Stimulated activated naive CD8-positive, alpha-beta T cell treated with anti-CD3 and anti-CD28 coated beads, Interleukin-15, amount 100 ng/mL, for 72 hours (primary cell): ENCODE data around the gene CDK5R2.

Experiments
- ATAC-seq: fragments of 150-1000 bp; cut with Tn5 transposase; 2 replicates; pipeline ENCODE4 v1.10.0; 2021; ENCODE audit warnings: mild to moderate bottlenecking, moderate library complexity
- DNase-seq, 2 donors: peaks; one replicate each; pipeline ENCODE4 v3.0.0; 2021 to 2022
- H3K27ac Mint-ChIP-seq, 2 donors: one replicate each; pipeline ENCODE4 v1.8.0; 2022; ENCODE audit warnings: mild to moderate bottlenecking in 2 of 2, mixed read lengths in 2 of 2, moderate library complexity in 2 of 2
- H3K27me3 Mint-ChIP-seq: one replicate; pipeline ENCODE4 v1.8.0; 2022; ENCODE audit warnings: mixed read lengths
- H3K4me1 Mint-ChIP-seq: one replicate; pipeline ENCODE4 v1.8.0; 2022; ENCODE audit warnings: mild to moderate bottlenecking, mixed read lengths
- H3K4me3 Mint-ChIP-seq, 2 donors: one replicate each; pipeline ENCODE4 v1.8.0; 2022; ENCODE audit warnings: mild to moderate bottlenecking in 2 of 2, mixed read lengths in 2 of 2, moderate library complexity in 1 of 2
- H3K9me3 Mint-ChIP-seq, 2 donors: one replicate each; pipeline ENCODE4 v1.8.0; 2022; ENCODE audit warnings: mixed read lengths in 2 of 2

Gene CDK5R2

DNA sequence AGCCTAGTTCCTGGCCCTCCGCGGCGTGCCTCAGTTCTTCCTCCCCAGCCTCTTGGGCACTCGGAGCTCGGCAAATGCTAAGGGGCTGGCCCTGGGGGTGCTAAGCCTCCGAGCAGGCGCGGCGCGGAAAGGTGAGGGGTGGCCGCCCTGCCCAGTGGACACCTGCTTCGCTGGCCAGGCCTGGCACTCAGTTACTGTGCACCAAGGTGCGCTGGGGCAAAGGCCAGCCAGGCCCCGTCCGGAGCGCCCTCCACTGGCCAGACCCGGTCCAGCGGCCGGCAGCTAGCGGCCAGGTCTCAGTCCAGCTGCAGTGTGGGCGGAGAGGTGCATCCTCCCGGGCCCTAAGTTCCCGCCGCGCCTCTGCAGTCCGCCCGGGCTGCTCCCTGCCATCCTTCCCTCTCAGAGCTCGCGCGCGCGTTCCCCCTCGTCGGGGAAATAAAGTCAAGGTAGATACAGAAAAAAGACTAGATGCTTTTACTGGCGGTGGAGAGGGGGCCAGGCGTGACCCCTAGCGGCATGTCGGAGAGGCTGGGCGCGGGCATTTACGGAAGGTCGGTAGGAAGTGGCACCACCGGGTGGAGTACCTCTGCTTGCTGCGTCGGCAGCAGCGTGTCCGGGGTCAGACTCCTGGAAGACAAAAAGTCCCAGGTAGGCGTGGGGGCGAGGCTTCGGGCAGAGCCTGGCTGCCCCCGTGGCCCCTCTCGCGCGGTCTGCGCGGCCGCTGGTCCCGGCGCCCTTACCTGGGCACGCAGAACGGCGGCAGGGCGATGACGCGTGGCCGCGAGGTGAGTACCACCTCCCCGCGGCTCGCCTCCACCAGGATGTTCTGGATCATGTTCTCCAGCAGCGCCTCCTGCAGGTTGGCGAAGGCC is 43.2 kb downstream of the CDK5R2 start:
- H3K9me3 Mint-ChIP-seq: no peaks in the 10 kb centered on the region
- no peak overlapping the region for H3K27ac Mint-ChIP-seq
- peak overlapping the region; percentile 73 to 79 for H3K4me3 Mint-ChIP-seq
- DNase-seq: peak; percentile 55 to 62
- ATAC-seq: peak; percentile 51
- peaks cover 100% of the 10 kb centered on the region for H3K27me3 Mint-ChIP-seq
- H3K4me1 Mint-ChIP-seq: peaks cover 21% of the 10 kb centered on the region

DNA sequence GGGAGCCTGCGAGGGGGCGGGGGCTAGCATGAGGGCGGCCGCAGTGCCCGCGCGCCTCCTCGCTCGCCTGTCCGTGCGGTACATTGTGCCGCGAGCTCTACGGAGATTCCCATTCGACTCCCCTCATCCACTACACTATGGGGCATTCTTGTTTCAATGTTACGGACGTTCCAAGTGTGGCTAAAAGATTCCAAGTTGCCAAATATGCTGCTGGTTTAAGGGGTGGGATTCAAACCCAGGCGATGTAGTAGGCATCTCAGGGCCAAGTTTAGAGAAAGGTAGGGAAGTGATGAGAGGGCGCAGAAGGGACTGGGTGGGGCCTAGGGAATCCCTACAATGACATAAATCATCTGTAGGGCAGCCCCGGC is 43.8 kb downstream of the CDK5R2 start:
- H3K27me3 Mint-ChIP-seq: peaks cover 100% of the 10 kb centered on the region
- no peak for ATAC-seq

DNA sequence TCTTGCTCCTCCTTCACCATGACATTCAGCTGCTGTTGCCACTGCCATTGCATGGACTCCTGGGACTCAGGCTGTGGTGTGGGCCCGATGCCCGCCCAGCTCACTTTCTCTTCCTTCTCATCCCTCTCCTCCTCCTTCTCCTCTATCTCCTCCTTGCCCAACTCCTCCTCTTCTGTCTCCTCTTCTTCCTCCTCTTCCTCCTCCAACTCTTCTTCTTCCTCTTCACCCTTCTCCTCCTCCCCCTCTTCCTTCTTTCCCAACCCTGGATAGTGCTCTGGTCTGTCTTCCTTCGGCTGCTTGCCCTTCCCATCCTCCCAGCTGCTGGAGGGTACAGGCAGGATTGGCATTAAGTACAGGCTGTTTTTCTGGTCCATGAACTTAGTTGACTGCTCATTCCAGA is 44.5 kb downstream of the CDK5R2 start:
- H3K9me3 Mint-ChIP-seq: no peaks in the 10 kb centered on the region
- ATAC-seq: no peak
- H3K27ac Mint-ChIP-seq: no peak overlapping the region
- peaks cover 99% of the 10 kb centered on the region for H3K27me3 Mint-ChIP-seq
- H3K4me3 Mint-ChIP-seq: no peak overlapping the region
- DNase-seq: no peak
- H3K4me1 Mint-ChIP-seq: peaks cover 21% of the 10 kb centered on the region

More for the DNA sequence above, 43.8 kb downstream of the CDK5R2 start:
- peak overlapping the region in 1 of 2 donors; percentile 79 for H3K4me3 Mint-ChIP-seq
- DNase-seq: no peak
- no peaks in the 10 kb centered on the region for H3K9me3 Mint-ChIP-seq
- peaks cover 21% of the 10 kb centered on the region for H3K4me1 Mint-ChIP-seq
- H3K27ac Mint-ChIP-seq: no peak overlapping the region

DNA sequence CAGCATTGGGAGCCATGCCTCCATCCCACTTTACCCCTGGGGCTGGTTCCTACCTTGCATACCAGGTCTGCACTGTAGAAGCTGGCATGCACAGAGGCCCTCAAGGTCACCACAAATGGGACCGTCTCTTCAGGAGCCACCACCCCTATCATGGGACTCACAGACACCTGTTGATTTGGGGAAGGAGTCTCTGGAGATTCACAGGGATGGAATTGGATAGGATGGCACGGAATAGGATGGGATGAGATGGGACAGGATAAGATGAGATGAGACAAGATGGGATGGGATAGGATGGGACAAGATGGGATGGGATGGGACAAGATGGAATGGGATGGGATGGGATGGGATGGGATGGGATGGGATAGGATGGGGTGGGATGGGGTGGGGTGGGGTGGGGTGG is 49.8 kb downstream of the CDK5R2 start:
- Mint-ChIP-seq H3K9me3 (no peaks in the 10 kb centered on the region), H3K4me3 (no peak overlapping the region), H3K27ac (no peak overlapping the region), H3K4me1 (no peaks in the 10 kb centered on the region), H3K27me3 (peaks cover 71% of the 10 kb centered on the region)
- ATAC-seq (no peak), DNase-seq (no peak)

DNA sequence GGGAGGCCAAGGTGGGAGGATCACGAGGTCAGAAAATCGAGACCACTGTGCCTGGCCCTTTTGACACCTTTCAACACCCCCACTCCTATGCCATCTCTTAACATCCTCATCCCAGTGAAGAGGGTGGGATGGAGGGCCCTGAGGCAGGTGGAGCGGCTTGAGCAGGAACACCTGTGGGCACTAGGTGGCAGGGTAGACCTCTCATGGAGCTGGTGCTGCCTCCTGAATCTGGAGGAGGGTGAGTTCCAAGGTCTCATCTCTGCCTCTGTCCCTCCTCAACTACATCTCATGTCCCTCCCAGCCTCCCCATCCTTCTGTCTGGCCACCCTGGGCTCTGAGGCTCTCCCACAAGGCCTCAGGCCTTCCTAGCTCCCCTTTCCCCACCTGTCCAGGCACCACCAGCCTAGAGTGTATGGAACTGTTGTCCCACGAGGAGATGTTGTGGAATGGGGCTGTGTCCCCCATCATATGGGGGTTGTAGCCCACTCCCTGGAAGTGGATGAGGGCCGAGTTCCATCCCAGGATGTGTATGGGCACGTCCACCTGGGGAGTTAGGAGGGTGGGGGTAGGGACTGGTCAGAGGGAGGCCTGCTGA is 50.8 kb downstream of the CDK5R2 start:
- no peak overlapping the region for H3K4me3 Mint-ChIP-seq
- H3K4me1 Mint-ChIP-seq: no peaks in the 10 kb centered on the region
- no peaks in the 10 kb centered on the region for H3K9me3 Mint-ChIP-seq
- H3K27me3 Mint-ChIP-seq: peaks cover 71% of the 10 kb centered on the region
- DNase-seq (no peak), ATAC-seq (peak; percentile 81)
- H3K27ac Mint-ChIP-seq: no peak overlapping the region

DNA sequence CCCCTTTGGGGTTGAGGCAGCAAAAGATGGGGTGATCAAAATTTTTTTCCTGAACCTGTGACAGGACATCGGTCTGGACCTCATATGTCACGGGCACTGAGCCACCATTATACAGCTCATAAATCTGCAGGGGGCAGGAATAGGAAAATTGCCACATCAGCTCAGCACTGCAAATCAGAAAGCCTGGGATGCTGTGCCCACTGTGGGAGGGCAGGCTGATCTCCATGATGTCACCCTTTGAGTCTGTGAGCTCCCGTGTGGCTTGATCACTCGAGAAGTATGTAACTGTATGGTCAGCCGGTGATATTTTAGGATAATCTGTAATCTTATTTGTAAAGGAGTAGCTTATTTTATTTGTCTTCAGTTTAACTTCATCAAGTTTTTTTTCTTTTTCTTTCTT is 51.4 kb downstream of the CDK5R2 start:
- no peak overlapping the region for H3K27ac Mint-ChIP-seq
- H3K4me1 Mint-ChIP-seq: no peaks in the 10 kb centered on the region
- peaks cover 68% of the 10 kb centered on the region for H3K27me3 Mint-ChIP-seq
- no peak overlapping the region for H3K4me3 Mint-ChIP-seq
- ATAC-seq (no peak), DNase-seq (no peak)
- H3K9me3 Mint-ChIP-seq: no peaks in the 10 kb centered on the region
